ENCODE measurements around the gene IFNL1.
"Not testable (repeated sequence)": the region's sequence is repeated elsewhere in the genome, so short reads cannot be mapped to it uniquely, and the experiment has no call there.

The IFNL1 gene

GRCh38 chr19:39309305-39309670 is 13.1 kb downstream of the IFNL1 start:
- DNase-seq: not testable (repeated sequence)

- no peak for DNase-seq
These were observed 14.5 kb downstream of the IFNL1 start for GRCh38 chr19:39310558-39311311.

DNA sequence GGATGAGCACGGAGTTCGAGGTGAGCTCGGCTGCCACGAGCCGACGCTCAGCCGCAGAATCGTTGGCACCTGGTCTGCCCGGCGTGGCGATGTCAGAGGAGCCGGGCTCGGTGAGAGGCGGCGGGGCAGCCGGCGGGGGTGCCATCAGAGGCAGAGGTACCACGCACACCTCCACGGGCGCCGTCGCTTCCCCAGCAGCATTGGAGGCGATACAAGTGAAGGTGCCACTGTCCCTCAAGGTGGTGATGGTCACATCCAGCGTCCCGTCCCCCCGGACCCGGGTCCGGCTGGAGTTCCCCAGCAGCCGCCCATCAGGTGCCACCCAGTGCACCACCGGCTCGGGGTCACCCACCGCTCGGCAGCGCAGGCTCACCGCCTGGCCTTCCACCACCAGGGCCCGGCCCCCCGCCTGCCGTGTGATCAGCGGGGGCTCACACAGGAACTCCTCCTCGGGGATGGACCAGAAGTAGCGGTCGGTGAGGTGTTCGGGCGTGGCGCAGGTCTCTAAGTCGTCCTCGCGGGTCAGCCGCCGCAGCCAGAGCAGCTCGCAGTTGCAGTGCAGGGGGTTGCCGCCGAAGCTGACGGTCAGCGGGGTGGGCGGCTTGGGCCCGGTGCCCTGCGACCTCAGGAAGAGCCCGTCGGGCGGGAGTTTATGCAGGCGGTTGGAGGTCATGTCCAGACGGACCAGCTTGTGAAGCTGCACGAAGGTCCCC is 18.0 kb downstream of the IFNL1 start:
- DNase-seq: no peak

DNA sequence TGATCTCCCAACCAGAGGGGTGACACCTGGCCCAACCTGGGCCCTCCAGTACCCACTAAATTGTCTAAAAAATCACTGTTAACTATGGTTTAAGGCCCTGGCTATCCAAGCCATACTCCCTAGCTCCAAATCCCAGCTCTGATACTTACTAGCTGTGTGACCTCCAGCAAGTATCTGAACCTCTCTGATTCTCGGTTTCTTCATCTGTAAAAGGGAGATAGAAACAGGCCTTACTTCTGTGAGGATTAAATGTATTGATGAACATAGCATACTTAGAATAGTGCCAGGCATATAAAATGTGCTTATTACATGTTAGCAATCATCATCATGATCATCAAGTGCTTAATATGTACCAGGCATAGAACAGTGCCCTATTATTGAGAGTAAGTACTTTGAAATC is 19.7 kb downstream of the IFNL1 start:
- no peak for DNase-seq

GRCh38 chr19:39316627-39317321 is 20.6 kb downstream of the IFNL1 start:
- DNase-seq: no peak

DNA sequence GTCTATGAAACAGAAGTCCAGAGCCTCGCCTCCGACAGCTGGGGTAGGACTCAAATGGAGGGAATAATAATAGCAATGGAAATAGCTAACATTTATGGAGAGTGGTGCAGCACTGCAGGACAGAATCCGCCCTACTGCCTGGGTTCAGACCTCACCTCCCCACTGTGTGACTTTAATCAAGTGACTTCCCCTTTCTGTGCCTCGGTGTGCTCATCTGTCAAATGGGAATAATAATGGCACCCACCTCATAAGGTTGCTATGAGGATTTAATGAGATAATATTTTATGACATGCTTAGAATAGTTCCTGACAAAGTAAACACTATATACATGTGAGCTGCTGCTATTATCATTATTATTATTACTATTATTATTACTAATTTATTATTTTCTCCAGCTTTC is 21.3 kb downstream of the IFNL1 start:
- DNase-seq: no peak

DNA sequence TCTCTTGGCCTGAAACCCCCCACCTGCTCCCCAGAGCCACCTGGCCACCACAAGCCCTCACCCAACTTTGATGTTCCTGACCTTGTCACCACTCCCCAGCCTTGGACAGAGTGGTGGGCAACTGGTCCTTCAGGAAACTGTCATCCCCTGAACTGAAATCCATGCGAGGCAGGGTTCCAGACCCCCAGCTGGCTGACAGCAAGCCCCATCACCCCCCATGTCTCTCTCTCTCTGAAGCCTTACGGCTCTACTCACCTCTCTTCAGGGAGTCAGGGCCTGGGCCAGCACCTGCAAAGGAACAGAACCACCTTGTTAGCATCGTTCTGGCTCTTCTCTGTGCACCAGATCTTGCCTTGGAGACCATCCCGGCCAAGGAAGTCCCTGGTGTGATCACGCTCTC is 21.9 kb downstream of the IFNL1 start:
- no peak for DNase-seq

- no peak for DNase-seq
These were observed 22.5 kb downstream of the IFNL1 start for GRCh38 chr19:39318690-39319089.

DNA sequence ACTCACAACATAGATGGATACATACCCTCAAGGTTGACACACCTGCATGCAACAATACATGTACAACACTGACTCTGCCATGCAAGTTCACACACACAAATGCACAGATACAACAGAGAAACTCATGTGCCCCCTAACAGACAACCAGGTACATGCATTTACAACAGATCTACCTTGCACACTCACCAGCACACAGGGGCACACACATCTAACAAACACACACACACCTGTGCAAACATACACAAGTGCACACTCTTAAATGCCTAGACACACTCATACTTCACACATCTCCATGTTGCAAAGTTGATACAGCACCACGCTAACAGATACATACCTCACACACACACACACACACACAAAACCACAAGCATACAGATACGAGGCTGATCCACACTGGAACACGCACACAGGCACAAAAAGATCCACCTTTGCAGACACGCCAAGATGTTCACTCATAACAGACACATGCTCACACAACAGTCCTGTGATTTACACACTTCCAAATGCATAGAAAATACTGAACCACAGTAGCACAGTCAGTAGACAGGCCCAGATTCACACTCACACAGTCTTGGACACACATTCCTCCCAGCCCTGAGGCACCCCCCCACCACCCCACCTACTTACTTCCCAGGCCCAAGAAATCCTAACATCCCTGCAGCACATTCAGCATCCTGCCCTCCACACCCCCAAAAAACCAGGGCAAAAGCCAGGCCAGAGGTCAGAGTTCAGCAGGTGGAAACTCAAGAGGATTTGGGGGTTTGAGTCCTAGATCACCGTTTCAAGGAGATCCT is 23.1 kb downstream of the IFNL1 start:
- no peak for DNase-seq

- DNase-seq: no peak
These were observed 23.7 kb downstream of the IFNL1 start for GRCh38 chr19:39319892-39320248.

GRCh38 chr19:39321117-39321831 is 25.1 kb downstream of the IFNL1 start:
- no peak for DNase-seq

GRCh38 chr19:39321832-39322176 is 25.6 kb downstream of the IFNL1 start:
- DNase-seq: no peak

- no peak for DNase-seq
These were observed 28.1 kb downstream of the IFNL1 start for GRCh38 chr19:39324242-39324842.

GRCh38 chr19:39325778-39326665 is 29.8 kb downstream of the IFNL1 start:
- DNase-seq: no peak

GRCh38 chr19:39327363-39328045 is 31.3 kb downstream of the IFNL1 start:
- no peak for DNase-seq

- DNase-seq: peak; percentile 94
These were observed 32.0 kb downstream of the IFNL1 start for GRCh38 chr19:39328046-39328705.

DNA sequence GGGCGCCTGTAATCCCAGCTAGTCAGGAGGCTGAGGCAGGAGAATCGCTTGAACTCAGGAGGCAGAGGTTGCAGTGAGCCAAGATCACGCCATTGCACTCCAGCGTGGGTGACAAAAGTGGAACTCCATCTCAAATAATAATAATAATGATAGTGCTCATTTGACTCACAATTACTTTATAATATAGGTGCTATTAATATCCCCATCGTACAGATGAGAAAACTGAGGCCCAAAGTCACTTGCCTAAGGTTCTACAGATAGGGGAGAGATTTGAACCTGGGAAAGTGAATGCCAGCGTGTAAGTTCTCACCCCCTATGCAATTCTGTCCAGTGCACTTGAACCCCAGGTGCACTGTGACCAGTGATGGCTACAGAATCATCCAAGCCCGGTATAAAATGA is 33.7 kb downstream of the IFNL1 start:
- no peak for DNase-seq

DNA sequence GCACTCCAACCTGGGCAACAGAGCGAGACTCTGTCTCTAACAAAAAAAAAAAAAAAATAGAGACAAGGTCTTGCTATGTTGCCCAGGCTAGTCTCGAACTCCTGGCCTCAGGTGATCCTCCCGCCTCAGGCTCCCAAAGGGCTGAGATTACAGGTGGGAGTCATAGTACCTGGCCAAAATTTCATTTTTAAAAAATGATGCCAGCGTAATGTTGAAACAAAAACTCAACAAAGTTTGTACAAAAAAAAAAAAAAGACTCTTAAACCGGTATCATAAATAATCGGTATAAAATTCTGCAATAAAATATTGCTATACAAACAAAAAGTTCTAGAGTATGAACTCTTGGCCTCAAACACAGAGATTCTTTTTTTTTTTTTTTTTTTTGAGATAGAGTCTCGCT is 36.1 kb downstream of the IFNL1 start:
- DNase-seq: no peak

DNA sequence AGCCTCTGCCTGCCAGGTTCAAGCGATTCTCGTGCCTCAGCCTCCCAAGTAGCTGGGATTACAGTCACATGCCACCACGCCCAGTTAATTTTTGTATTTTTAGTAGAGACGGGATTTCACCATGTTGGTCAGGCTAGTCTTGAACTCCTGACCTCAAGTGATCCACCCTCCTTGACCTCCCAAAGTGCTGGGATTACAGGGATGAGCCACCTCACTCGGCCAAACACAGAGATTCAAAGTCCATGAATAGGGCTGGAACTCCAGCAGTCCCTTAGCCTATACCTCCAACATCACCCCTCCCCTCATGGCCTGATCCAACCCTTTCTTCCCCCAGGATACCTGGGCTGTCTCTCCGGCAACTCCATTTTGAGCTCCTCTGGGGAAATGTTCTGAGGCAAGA is 36.5 kb downstream of the IFNL1 start:
- DNase-seq: not testable (repeated sequence)

GRCh38 chr19:39333507-39333906 is 37.3 kb downstream of the IFNL1 start:
- no peak for DNase-seq

All from stimulated activated CD8-positive, alpha-beta memory T cell treated with anti-CD3 and anti-CD28 coated beads, Interleukin-4, amount 100 ng/mL, for 48 hours (primary cell).